Ishikawa (cell line): Measurements from ENCODE around the gene ZNF141.

Source experiments
- CEBPB ChIP-seq: IDR thresholded peaks from 2 replicates; pipeline ENCODE4 v1.6.1; 2012
- CREB1 ChIP-seq: IDR thresholded peaks from 2 replicates; pipeline ENCODE4 v1.6.1; 2012; ENCODE audit warnings: low read depth
- EGR1 ChIP-seq: IDR thresholded peaks from 2 replicates; pipeline ENCODE4 v1.6.1; 2012
- EP300 ChIP-seq: IDR thresholded peaks from 2 replicates; pipeline ENCODE4 v1.6.1; 2012; ENCODE audit warnings: borderline replicate concordance
- FOXM1 ChIP-seq: IDR thresholded peaks from 2 replicates; pipeline ENCODE4 v1.6.1; 2012; ENCODE audit warnings: low read depth, borderline replicate concordance
- MAX ChIP-seq: IDR thresholded peaks from 2 replicates; pipeline ENCODE4 v1.6.1; 2012
- NFIC ChIP-seq: IDR thresholded peaks from 2 replicates; pipeline ENCODE4 v1.6.1; 2012
- RAD21 ChIP-seq: IDR thresholded peaks from 2 replicates; pipeline ENCODE4 v1.6.1; 2012; ENCODE audit warnings: low read depth
- REST ChIP-seq: IDR thresholded peaks from 2 replicates; pipeline ENCODE4 v1.6.1; 2012; ENCODE audit warnings: low read depth, mild to moderate bottlenecking
- TAF1 ChIP-seq: IDR thresholded peaks from 2 replicates; pipeline ENCODE4 v1.6.1; 2012; ENCODE audit warnings: low read depth, mild to moderate bottlenecking
- TCF12 ChIP-seq: IDR thresholded peaks from 2 replicates; pipeline ENCODE4 v1.6.1; 2012; ENCODE audit warnings: low read depth
- TEAD4 ChIP-seq: IDR thresholded peaks from 2 replicates; pipeline ENCODE4 v1.6.1; 2012
- USF1 ChIP-seq: IDR thresholded peaks from 2 replicates; pipeline ENCODE4 v1.6.1; 2012
- YY1 ChIP-seq: IDR thresholded peaks from 2 replicates; pipeline ENCODE4 v1.6.1; 2012; ENCODE audit warnings: low read depth
- ZBTB7A ChIP-seq: IDR thresholded peaks from 2 replicates; pipeline ENCODE4 v1.6.1; 2012; ENCODE audit warnings: low read depth

ZNF141 gene

DNA sequence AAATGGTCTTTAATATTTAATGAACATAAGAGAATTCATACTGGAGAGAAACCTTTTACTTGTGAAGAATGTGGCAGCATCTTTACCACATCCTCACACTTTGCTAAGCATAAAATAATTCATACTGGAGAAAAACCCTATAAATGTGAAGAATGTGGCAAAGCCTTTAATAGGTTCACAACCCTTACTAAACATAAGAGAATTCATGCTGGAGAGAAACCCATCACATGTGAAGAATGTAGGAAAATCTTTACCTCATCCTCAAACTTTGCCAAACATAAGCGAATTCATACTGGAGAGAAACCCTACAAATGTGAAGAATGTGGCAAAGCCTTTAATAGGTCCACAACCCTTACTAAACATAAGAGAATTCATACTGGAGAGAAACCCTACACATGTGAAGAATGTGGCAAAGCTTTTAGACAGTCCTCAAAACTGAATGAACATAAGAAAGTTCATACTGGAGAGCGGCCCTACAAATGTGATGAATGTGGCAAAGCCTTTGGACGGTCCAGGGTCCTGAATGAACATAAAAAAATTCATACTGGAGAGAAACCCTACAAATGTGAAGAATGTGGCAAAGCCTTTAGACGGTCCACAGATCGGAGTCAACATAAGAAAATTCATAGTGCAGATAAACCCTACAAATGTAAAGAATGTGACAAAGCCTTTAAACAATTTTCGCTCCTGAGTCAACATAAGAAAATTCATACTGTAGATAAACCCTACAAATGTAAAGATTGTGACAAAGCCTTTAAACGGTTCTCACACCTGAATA lies 35.6 kb downstream of the ZNF141 start:
- TF ChIP-seq TAF1: no peak
- TF ChIP-seq CEBPB: no peak
- no peak for TF ChIP-seq EGR1
- no peak for TF ChIP-seq EP300
- TF ChIP-seq YY1: no peak
- TF ChIP-seq CREB1: no peak
- no peak for TF ChIP-seq ZBTB7A
- TF ChIP-seq USF1: no peak
- TF ChIP-seq REST: no peak
- no peak for TF ChIP-seq FOXM1
- no peak for TF ChIP-seq NFIC
- no peak for TF ChIP-seq RAD21
- TF ChIP-seq MAX: no peak
- TF ChIP-seq TEAD4: no peak
- TF ChIP-seq TCF12: no peak

GRCh38 chr4:374298-375160 lies 36.9 kb downstream of the ZNF141 start:
- no peak for TF ChIP-seq REST
- no peak for TF ChIP-seq MAX
- no peak for TF ChIP-seq FOXM1
- no peak for TF ChIP-seq ZBTB7A
- TF ChIP-seq YY1: no peak
- TF ChIP-seq TCF12: no peak
- TF ChIP-seq TAF1: no peak
- TF ChIP-seq USF1: no peak
- no peak for TF ChIP-seq TEAD4
- no peak for TF ChIP-seq RAD21
- TF ChIP-seq EP300: no peak
- no peak for TF ChIP-seq EGR1
- no peak for TF ChIP-seq CREB1
- no peak for TF ChIP-seq CEBPB
- no peak for TF ChIP-seq NFIC

DNA sequence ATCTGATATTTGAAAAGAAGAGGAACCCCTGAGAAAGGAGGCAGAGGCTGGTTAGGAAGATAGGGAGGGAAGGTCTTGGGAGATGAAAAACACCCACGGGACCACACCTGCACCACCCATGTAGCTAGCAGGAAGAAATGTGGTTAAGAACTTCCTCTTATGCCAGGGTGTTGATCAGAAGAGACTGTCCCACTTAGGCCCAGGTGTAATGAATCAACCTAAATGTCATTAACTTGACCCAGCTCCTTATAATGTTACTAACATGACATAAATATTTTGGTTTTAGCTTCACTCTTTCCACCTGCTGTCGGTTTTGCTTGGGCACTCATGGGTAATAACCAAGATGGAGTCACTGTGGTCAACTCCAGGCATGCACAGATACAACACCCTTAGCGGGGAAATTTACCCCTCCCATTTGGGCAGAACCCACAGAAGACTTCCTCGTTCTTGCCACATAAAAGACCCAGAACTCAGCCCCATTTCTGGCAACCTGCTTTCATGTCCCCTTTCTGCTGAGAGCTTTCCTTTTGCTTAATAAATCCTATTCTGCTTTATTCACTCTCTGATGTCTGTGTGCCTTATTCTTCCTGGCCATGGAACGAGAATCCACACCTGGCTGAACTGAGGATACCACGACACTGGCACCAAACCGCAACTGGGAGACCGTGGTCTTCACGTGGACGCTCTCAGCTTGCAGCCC lies 46.8 kb downstream of the ZNF141 start:
- TF ChIP-seq MAX (no peak), CREB1 (no peak), YY1 (no peak), NFIC (no peak), RAD21 (no peak), CEBPB (no peak), TAF1 (no peak), FOXM1 (no peak), ZBTB7A (no peak), USF1 (no peak), EP300 (no peak), EGR1 (no peak), TEAD4 (no peak), REST (no peak), TCF12 (no peak)
